PFSK-1 (cell line): ENCODE measurements around the gene PIP4P1.

ENCODE experiments used
- FOXP2 ChIP-seq: optimal IDR thresholded peaks from 2 replicates; pipeline ENCODE3; 2011; ENCODE audit warnings: borderline replicate concordance, control low read depth, inconsistent platforms; ENCODE audit not compliant: insufficient read depth; ENCODE audit errors: extremely low read length, extremely low read depth
- POLR2AphosphoS5 ChIP-seq: IDR thresholded peaks from 2 replicates; pipeline ENCODE4 v1.6.1; 2012; ENCODE audit warnings: low read depth, mild to moderate bottlenecking, control low read depth, low read length, moderate library complexity
- REST ChIP-seq, 2 experiments: IDR thresholded peaks; 2 replicates each; pipeline versions ENCODE4 v1.6.1 to v1.8.0; 2011 to 2012; ENCODE audit warnings: low read depth in 2 of 2, low read length in 2 of 2, control low read depth in 1 of 2, inconsistent platforms in 1 of 2, mild to moderate bottlenecking in 1 of 2, moderate library complexity in 1 of 2; ENCODE audit not compliant: insufficient read depth in 1 of 2
- SIN3A ChIP-seq: IDR thresholded peaks from 2 replicates; pipeline ENCODE4 v1.6.1; 2012; ENCODE audit warnings: mild to moderate bottlenecking, low read length, moderate library complexity, borderline replicate concordance; ENCODE audit not compliant: insufficient read depth

GRCh38 chr14:20490563-20490962 is 29.3 kb upstream of the PIP4P1 start:
- TF ChIP-seq REST (IDR thresholded peaks at IDR 0.05; ENCODE audit: insufficient read depth in 1 of 2, low read depth in 2 of 2, low read length in 2 of 2) (no peak), POLR2AphosphoS5 (no peak), FOXP2 (no peak), SIN3A (no peak)
